HG03103 (cell line): ENCODE results near the gene KLHL40.

Source experiments
- ATAC-seq: cut with Tn5 transposase; IDR thresholded peaks from one replicate; pipeline ENCODE4 v1.9.1; 2021; ENCODE audit warnings: low read depth; ENCODE audit not compliant: unreplicated experiment

KLHL40 gene

DNA sequence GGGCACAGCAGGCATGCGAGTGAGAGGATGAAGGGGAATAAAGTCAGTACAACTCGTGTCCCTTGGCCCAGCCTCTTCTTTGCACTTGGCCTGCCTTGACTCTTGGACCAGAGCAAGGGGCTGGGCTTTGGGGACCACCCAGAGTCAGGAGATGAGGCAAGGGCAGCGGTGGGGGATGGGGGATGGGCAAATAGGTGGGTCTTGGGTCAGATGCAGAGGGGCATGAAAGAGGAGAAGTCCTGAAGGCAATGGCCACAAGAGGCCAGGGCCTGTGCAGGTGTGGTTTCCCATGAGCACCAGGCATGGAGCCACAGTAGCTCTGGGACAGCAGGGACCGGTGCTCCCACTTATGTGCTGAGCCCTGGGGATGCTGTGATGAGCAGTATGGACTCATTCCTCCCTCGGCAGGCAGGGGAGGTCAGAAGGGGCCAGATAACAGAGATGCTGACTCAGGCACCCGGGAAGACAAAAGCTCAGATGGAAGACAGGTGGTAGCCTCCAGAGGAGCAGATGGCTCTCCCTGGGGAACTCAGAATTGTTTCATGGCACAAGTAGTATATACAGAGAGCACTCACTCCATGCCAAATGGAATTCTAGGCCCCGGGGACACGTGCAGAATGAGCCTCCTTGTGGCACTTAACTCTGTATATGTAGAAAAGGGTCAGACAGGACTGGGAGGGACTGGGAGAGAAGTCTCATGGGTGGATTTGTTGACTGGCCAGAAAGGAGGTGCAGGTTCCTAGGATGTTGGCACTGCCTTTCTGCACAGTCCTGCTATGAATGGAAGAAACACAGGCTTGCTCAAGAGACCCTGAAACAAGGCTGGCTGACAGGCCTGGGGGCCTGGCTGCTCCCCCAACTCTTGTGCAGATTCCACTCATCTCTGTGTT lies 17.6 kb upstream of the KLHL40 start:
- ATAC-seq = no peak

DNA sequence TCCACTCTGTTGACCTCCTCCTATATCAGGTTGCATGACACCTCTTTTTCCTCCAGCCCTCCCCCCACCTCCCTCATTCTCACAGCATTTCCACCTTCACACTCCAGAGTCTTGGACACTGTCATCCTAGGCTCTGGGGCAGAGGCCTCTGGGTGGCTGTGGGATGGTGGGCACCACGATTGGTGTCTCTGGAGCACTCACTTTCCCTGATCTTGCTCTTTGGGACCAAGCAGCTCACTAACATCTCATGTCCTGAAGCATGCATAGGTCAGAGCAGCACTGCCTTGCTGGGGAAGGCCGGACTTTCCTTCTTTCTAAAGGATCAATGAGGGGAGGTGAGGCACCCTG lies 16.9 kb upstream of the KLHL40 start:
- no peak for ATAC-seq

DNA sequence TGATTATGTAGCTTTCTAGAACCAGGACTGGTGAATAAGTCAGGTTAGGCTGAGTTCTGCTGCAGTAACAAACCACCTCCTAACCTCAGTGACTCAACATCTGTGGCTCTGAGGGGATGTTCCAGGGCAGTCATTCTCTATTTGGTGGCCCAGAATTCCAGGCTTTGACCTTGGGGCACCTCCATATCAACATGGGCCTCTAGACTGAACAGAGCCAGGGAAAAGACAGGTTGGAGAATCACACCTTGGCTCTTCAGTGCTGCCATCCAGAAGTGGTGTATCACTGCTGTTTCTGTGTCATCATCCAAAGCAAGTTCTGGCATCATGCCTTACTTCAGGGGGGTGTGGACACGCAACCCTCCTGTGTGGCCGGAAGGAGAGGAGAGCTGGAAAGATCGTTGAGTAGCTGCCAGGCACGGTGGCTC lies 16.5 kb upstream of the KLHL40 start:
- ATAC-seq = no peak

DNA sequence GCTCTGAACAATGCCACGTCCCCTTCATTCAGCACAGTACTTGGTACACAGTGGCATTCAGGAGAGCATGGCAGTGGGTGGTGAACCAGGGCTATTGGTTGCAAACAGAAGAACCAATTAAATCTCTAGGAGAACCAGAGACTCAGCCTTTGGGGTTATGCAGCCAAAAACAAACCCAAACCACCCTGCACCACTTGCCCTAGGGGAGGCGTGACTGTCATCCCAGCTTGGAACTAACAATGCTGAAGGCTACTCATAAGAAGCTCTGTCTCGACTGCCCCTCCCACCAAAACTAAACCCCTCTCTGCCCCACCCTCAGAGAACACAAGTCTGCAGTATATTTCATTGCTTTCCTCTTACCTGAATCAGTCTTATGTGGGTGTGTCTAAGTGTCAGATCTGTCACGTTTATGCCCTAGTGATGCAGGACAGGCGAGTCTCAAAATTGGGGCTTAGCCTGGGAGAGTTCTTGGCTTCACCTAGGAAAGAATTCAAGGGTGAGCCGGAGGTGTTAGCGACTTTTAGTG lies 15.2 kb upstream of the KLHL40 start:
- ATAC-seq = no peak

DNA sequence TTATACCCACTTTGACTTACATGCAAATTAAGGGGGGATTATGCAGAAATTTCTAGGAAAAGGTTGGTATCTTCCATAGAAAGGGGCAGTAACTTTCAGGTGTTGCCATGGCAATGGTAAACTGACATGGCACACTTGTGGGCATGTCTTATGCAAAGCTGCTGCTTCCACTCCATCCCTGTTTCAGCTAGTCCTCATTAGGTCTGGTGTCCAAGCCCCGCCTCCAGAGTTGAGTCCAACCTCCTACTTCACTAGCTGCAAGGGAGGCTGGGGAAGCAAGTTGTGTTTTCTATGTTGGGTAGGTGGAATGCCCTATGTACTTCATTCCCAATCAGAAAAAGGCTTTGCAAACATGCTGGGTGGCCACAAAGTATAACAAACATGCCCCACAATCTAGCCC lies 14.7 kb upstream of the KLHL40 start:
- ATAC-seq = no peak

DNA sequence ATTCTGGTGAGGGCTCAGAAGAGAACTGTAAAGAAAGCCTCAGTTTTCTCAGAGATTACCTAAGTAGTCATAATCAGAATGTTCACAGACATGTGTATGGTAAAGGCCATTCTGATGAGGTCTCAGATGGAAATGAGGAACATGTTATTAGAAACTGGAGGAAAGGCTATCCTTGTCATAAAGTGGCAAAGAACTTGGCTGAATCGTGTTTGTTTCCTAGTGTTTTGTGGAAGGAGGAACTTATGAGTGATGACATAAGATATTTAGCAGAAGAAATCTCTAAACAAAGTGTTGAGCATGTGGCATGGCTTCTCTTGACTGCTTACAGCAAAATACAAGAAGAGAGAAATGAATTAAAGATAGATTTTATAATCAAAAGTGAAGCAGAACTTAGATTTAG lies 12.8 kb upstream of the KLHL40 start:
- no peak for ATAC-seq

DNA sequence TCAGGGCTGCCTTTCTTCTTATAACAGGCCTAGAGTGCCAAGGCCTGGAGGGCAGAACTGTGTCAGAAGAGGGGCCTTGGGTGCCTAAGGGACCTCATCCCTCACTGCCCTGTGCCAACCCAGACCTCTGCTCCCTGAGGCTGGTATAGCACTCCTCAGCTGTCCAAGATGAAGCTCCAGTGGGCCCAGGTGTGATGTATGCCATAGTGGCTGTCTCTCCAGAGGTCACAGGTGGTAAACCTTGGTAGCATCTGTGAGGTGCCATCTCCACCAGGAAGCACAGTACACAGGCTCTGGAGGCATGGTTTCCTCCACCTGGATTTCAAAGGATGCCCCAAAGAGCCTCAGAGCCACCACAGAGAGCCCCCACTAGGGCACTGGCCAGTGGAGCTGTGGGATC lies 12.3 kb upstream of the KLHL40 start:
- ATAC-seq = no peak

DNA sequence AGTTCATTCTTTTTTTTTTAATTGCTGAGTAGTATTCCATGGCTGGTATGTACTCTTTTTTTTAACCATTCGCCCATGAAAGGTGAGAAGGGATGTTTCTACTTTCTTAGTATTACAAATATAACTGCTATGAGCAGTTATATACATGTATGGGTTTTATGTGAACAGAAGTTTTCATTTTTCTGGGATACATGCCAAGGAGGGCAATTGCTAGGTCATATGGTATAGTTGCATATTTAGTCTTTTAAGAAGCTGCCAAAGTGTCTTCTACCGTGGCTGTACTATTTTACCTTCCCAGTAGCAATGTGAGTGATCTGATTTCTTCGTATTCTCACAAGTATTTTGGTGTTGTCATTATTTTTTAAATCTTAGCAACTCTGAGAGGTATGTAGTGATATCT lies 11.2 kb upstream of the KLHL40 start:
- no peak for ATAC-seq

DNA sequence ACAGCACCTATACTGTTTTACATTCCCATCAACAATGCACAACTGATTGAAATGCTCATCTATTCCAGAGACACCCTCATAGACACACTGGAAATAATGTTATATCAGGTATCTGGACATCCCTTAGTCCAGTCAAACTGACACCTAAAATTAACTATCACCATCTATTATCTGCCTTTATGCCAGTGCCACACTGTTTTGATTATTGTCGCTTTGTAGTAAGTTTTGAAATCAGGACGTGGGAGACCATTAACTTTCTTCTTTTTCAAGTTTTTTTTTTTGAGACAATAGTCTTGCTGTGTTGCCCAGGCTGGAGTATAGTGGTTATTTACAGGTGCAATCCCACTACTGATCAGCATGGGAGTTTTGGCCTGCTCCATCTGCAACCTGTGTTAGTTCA lies 9.4 kb upstream of the KLHL40 start:
- ATAC-seq = no peak

DNA sequence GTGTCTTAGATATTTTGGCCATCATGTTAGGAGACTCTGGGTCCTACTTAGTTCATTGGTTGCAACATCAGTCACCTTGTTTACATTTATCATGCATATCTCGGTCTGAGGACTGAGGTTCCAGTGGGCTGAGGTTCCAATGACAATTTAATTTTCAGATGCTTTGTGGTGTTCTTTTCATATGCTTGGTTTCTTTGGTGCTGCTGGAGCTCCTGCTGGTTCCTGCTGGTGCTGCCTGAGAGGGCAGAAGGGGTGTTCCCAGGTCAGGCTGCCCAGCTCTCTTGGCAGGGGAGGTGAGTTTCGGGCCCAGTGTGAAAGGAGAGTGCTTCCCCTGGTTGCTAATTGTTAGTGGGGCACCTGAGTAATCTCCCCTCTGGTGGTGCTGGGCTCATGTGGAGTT lies 6.9 kb upstream of the KLHL40 start:
- no peak for ATAC-seq

DNA sequence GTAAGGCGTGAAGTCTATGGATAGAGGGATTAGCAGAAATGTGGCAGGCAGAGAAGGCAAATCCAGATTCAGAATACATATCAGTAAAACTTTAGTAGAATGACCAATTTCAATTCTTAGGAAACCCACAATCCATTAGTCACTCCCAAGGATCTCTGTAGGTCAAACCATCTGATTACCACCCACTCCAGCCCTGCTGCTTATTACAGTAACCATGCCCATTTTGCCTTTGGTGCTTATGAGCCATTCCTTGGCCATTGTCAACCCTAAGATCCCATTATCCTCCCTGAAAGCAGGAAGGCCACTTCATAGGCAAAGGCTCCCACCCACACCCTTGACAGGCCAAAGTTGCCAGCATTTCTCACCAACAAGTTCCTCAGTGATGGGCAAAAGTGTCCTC lies 5.1 kb upstream of the KLHL40 start:
- no peak for ATAC-seq

DNA sequence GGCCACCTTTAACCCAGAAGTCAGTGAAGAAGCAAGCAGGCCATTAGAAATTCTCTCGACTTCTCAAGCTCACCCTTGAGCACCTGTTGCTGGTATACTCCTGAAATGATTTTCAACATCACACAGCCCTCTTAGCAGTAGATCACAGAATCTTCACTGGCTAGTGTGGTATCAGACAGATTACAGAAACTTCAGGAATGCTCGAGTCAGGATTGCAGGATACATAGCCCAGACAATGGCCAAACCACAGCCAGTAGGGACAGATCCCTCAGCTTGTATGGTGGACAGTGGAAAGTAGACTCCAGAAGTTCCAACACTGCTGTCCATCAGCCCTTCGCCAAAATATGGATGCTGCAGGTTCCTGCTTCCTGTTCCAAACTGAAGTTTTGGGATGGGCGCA lies 4.5 kb upstream of the KLHL40 start:
- ATAC-seq = no peak

DNA sequence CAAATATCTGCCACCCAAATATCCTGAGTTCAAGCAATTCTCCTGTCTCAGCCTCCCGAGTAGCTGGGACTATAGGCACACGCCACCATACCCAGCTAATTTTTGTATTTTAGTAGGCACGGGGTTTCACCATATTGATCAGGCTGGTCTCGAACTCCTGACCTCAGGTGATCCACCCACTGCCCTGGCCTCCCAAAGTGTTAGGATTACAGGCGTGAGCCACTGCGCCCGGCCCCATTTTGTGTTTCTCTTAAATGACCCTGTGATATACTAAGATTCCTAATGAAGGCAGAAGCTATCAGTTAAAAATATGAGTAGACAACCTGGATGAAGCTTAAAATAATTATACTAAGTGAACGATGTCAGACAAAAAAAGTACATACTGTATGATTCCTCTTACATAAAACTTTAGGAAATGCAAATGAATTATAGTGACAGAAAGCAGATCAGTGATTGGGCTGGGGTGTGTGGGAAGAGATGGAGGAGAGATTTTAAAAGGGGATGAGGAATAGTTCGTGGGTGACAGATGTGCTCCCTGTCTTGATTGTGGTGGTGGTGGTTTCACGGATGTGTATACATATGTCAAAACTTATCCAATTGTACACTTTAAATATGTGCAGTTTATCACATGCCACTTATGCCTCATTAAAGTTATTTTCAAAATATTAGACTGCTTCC lies 3.8 kb upstream of the KLHL40 start:
- no peak for ATAC-seq

DNA sequence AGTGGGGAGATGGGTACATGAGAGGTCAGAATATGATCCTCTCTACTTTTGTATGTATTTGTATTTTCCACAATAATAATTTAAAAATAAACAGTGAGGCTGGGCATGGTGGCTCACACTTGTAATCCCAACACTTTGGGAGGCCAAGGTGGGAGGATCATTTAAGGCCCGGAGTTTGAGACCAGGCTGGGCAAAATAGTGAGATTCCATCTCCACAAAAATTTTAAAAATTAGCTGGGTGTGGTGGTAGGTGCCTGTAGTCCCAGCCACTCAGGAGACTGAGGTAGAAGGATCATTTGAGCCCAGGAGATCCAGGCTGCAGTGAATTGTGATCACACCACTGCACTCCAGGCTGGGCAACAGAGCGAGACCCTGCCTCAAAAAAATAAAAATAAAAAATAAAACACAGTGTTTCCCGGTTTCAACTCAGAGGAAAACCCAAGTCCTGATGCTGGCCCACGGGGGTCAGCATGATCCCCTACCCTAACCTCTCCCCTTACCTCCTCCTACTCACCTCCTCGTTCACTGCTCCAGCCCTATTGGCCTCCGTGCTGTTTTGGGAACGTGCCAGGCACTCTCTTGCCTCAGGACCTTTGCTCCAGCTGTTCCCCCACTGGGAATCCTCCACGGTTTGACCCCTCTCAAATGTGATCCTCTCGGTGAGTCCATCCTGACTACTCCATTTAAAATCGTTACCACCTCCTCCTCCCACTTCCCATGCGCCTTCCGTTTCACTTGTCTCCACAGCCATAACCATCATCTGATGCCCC lies 2.9 kb upstream of the KLHL40 start:
- no peak for ATAC-seq

DNA sequence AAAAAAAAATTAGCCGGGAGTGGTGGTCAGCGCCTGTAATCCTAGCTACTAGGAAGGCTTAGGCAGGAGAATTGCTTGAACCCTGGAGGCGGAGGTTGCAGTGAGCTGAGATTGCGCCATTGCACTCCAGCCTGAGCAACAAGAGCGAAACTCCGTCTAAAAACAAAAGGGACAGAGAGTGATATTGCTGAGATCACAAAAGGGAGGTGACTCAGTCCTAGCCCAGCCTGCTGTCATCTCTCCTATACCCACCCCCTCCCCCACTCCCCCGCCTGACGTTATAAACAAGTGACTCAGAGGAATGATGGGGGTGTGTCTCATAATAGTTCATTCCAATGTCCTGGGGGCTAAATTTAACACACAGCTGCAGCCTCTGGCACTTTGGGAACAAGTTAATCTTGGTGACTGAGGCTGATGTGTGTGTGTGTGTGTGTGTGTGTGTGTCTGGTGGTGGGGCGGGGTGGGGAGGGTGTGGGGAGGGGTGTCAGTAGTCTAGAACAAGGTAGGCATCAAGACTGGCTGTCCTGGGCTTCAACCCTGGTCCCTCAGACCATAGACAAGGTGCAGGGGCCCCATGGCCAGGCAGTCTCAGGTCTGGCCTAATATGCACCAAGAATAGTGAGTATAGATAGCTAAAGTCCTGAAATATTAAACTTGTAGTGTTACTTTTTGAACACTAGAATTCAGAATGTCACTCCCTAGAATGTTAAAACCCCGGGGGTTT lies 1.3 kb upstream of the KLHL40 start:
- no peak for ATAC-seq

DNA sequence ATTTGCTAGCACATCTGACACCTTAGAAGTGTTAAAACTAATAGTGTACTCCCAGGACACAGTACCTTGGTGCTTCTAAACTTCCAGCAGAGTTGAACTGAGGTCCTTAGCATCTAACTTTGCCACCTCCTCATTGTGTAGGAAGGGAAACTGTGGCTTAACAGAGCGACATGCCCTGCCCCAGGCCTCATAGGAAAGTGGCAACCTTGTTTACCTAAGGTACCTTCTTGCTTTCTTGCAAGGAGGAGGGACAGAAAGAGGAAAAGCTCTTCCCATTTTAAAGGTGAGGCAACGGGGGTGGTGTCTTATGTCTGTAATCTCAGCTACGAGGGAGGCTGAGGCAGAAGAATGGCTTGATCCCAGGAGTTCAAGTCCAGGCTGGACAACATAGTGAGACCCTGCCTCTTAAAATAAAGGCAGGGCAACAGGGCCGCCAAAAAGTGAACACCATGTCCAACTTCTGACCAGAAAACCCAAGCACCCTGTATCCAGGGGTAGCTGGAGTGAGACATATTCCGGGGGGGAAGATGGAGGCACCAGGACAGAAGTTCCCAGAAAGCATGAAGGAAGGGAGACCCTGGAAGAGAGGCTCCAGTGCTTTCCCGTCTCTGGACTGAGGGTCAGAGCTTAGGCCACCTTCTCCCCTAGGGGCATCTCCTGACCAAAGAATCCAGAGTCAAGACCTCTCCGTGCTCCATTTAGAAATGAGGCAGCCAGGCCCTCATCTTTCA lies 540 bp upstream of the KLHL40 start:
- ATAC-seq = no peak

DNA sequence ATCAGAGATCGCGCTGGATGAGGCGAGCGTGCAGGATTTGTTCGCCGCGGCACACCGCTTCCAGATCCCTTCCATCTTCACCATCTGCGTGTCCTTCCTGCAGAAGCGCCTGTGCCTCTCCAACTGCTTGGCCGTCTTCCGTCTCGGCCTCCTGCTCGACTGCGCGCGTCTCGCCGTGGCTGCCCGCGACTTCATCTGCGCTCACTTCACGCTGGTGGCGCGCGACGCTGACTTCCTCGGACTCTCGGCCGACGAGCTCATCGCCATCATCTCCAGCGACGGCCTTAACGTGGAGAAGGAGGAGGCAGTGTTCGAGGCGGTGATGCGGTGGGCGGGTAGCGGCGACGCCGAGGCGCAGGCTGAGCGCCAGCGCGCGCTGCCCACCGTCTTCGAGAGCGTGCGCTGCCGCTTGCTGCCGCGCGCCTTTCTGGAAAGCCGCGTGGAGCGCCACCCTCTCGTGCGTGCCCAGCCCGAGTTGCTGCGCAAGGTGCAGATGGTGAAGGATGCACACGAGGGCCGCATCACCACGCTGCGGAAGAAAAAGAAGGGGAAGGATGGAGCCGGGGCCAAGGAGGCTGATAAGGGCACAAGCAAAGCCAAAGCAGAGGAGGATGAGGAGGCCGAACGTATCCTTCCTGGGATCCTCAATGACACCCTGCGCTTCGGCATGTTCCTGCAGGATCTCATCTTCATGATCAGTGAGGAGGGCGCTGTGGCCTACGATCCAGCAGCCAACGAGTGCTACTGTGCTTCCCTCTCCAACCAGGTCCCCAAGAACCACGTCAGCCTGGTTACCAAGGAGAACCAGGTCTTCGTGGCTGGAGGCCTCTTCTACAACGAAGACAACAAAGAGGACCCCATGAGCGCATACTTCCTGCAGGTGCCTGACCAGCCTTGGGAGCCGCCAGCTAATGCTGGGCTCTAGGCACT lies 819 bp downstream of the KLHL40 start:
- ATAC-seq = no peak

DNA sequence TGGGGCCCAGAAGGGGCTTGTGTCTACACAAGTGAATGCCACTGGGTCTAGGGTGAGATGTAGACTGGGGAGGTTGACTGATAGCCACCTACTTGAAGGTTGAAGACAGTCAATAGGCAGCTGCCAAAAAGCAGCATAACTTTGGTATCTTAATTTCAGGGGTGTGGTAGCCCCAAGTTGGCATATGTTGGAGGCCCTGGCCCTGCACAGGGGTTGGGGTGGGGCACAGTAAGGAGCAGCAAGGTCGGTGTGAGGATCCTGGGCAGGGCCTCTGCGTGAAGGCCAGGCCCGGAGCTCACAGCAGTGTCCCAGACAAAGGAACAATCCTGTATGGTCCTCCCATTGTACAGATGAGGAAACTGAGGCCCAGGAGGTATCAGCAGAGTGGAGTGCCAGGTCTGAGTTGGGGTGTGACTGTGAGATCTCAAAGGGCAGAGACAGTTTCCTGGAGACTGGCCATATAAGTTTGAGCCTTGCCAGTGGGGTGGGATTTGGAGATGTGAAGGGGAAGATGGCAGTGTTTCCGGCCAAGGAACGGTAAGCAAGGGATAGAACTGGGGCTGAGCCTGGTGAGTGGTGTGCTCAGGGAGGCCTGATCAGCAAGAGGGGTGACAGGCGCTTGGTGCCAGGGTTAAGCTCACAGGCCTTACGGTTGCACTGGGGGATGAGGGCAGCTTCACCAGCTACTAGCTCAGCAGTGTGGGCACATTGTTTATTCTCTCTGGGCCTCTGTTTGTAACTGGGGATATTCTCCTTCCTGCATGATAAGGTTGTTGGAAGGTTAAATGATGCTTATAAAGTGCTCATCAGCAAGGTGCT lies 1.7 kb downstream of the KLHL40 start:
- no peak for ATAC-seq
